H1 (cell line): ENCODE measurements around the gene PLXND1. TPM values are rescaled to one million over a fixed set of nuclear protein-coding genes. Genes with fewer than 3 reads are reported as not detected.

Experiments used
- JUN ChIP-seq: IDR thresholded peaks from 2 replicates; pipeline ENCODE4 v1.6.1; 2011; ENCODE audit warnings: low read depth, mild to moderate bottlenecking, improper control_type of control experiment, low read length
- POU5F1 ChIP-seq: IDR thresholded peaks from 2 replicates; pipeline ENCODE4 v1.6.1; 2011; ENCODE audit warnings: low read depth, mild to moderate bottlenecking, low read length, moderate library complexity
- polyA plus RNA-seq, 7 experiments: library from polyadenylated mRNA; depleted of rRNA in 3 of 7; stranded (reverse) in 5 of 7; unstranded in 2 of 7; fragments of >200 nt in 5 of 7; fragments of 200-250 nt in 2 of 7; gene quantifications; 1 replicate in 5 of 7; 2 replicates in 1 of 7; 4 replicates in 1 of 7; pipeline versions ENCODE4 v1.2.1 to v1.2.3, GENCODE V29; 2011 to 2013; ENCODE audit warnings: missing spikeins in 2 of 7, mixed read lengths in 2 of 7
- total RNA-seq: library from RNA; stranded (reverse); fragmentation: NEBNext Ultra II Directional; extraction: Animal tissue kit (Norgen Biotek cat#: 25700); gene quantifications from 2 replicates; pipeline ENCODE4 v1.2.1, GENCODE V29; 2021

Gene PLXND1
- total and polyA plus RNA-seq, 2 of the 8 experiments (the other 6 are each of a cell fraction or from before 2014, with no cell fraction given): 17.7 to 66.4 TPM

DNA sequence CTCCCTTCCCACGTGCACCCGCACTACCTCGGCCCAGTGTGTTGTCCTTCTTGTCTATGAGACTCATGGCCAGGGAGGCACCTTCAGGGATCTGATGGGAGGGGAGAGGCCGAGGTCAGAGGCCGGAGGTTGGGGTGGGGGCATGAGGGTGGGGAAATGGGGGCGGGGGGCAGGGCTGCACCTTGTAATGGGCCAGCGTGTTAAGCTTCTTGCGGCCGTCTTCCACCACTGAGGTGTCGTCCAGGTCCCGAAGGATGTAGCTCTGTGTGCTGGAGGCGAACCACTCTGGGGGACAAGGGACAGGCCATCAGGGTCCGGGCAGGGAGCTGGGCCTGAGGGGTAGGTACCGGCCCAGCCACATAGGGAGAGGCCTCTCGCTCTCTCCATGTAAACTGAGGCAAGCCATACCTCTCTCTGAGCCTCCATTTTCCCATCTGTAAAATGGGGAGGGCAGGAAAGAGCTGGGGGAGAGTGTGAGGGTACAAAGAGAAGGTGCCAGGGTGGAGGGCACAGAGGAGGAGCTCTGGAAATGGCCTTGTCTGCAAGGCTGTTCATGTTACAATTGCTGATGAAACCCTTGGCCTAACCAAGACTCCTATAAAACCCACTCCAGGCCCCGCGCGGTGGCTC, 44.7 kb downstream of the PLXND1 start (continued):
- TF ChIP-seq POU5F1: no peak
- TF ChIP-seq JUN: no peak
